Suprapubic skin (tissue), 4 donors: Measurements from ENCODE around the gene KPNA3. TPM values are rescaled to one million over a fixed set of nuclear protein-coding genes. Genes with fewer than 3 reads are reported as not detected.

ENCODE experiments used
- DNase-seq, 2 donors: peaks; one replicate each; pipeline ENCODE4 v3.0.0-alpha.2; 2019; ENCODE audit warnings: low spot score in 2 of 2
- H3K27ac ChIP-seq: fragments of 200-600 bp; sonication (generic); one replicate; pipeline ENCODE4 v1.5.1; 2019
- H3K27me3 ChIP-seq: fragments of 200-600 bp; sonication (generic); one replicate; pipeline ENCODE4 v1.5.1; 2019
- H3K36me3 ChIP-seq: fragments of 200-600 bp; sonication (generic); one replicate; pipeline ENCODE4 v1.5.1; 2019
- H3K4me1 ChIP-seq: fragments of 200-600 bp; sonication (generic); one replicate; pipeline ENCODE4 v1.5.1; 2019
- H3K4me3 ChIP-seq: fragments of 200-600 bp; sonication (generic); one replicate; pipeline ENCODE4 v1.5.1; 2019; ENCODE audit warnings: mild to moderate bottlenecking
- H3K9me3 ChIP-seq: fragments of 200-600 bp; sonication (generic); one replicate; pipeline ENCODE4 v1.5.1; 2019
- EP300 ChIP-seq: sonication (generic); formaldehyde crosslinking; IDR thresholded peaks from one replicate; pipeline ENCODE4 v1.6.1; 2017; ENCODE audit warnings: antibody characterized with exemption
- POLR2A ChIP-seq, 2 donors: fragments of 450-650 bp; IDR thresholded peaks; one replicate each; pipeline ENCODE4 v1.6.1; 2017; ENCODE audit warnings: antibody characterized with exemption in 2 of 2, mild to moderate bottlenecking in 2 of 2, moderate library complexity in 2 of 2
- POLR2AphosphoS5 ChIP-seq, 3 donors: sonication (generic); formaldehyde crosslinking; IDR thresholded peaks; one replicate each; pipeline ENCODE4 v1.6.1; 2017; ENCODE audit warnings: antibody characterized with exemption in 3 of 3
- WGBS: methylation state at CpG from one replicate; pipeline ENCODE4 v1.1.5; 2018; 5-methylcytosine and 5-hydroxymethylcytosine counted together
- total RNA-seq, 4 donors: library from RNA; depleted of rRNA; stranded (reverse); fragments of >200 nt; gene quantifications; one replicate each; pipeline ENCODE4 v1.1.0, GENCODE V29; 2016
- TF ChIP-seq, protein P1 (sequence below), 2 donors: fragments of 200-600 bp in 1 of 2; fragments of 450-650 bp in 1 of 2; sonication (generic) in 1 of 2; IDR thresholded peaks; one replicate each; pipeline ENCODE4 v1.5.1; 2016 to 2019; ENCODE audit warnings: antibody characterized with exemption in 2 of 2, mild to moderate bottlenecking in 1 of 2, moderate library complexity in 1 of 2

Gene KPNA3
- total RNA-seq, 4 donors from 2014 or later, result 17.1 to 27.3 (median 23.6) TPM

GRCh38 chr13:49749848-49750247, 42.6 kb downstream of the KPNA3 start:
- peaks cover 4% of the 10 kb centered on the region for H3K4me1 ChIP-seq
- no peaks in the 10 kb centered on the region for H3K9me3 ChIP-seq
- no peak overlapping the region for H3K27ac ChIP-seq
- DNase-seq, result no peak
- WGBS, result 96% methylated on average over 2 of the region's 2 CpGs
- TF ChIP-seq, protein P1, sequence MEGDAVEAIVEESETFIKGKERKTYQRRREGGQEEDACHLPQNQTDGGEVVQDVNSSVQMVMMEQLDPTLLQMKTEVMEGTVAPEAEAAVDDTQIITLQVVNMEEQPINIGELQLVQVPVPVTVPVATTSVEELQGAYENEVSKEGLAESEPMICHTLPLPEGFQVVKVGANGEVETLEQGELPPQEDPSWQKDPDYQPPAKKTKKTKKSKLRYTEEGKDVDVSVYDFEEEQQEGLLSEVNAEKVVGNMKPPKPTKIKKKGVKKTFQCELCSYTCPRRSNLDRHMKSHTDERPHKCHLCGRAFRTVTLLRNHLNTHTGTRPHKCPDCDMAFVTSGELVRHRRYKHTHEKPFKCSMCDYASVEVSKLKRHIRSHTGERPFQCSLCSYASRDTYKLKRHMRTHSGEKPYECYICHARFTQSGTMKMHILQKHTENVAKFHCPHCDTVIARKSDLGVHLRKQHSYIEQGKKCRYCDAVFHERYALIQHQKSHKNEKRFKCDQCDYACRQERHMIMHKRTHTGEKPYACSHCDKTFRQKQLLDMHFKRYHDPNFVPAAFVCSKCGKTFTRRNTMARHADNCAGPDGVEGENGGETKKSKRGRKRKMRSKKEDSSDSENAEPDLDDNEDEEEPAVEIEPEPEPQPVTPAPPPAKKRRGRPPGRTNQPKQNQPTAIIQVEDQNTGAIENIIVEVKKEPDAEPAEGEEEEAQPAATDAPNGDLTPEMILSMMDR (IDR thresholded peaks at IDR 0.05), result no peak
- no peak for TF ChIP-seq POLR2A (IDR thresholded peaks at IDR 0.05)
- H3K36me3 ChIP-seq, result peaks cover 4% of the 10 kb centered on the region
- H3K27me3 ChIP-seq, result no peaks in the 10 kb centered on the region
- no peak overlapping the region for H3K4me3 ChIP-seq

- no peak overlapping the region for H3K27ac ChIP-seq
Observed at GRCh38 chr13:49746111-49746510, 46.4 kb downstream of the KPNA3 start.

DNA sequence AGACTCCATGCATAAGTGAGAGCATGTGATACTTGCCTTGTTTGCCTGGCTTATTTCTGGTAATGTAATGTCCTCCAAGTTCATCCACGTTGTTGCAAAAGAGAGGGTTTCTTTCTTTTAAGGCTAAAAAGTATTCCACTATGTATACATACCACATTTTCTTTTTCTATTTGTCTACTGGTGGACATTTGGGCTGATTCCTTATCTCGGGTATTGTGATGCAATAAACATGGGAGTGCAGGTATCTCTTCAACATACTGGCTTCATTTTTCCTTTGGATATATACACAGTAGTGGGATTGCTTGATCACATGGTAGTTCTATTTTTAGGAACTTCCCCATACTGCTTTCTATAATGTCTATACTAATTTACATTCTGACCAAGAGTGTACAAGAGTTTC, 51.6 kb downstream of the KPNA3 start:
- no peaks in the 10 kb centered on the region for H3K9me3 ChIP-seq
- TF ChIP-seq POLR2A (IDR thresholded peaks at IDR 0.05) (no peak), POLR2AphosphoS5 (IDR thresholded peaks at IDR 0.05) (no peak), EP300 (no peak)
- TF ChIP-seq, protein P1 (IDR thresholded peaks at IDR 0.05), result no peak
- peaks cover 7% of the 10 kb centered on the region for H3K36me3 ChIP-seq
- no peak for DNase-seq
- H3K27ac ChIP-seq, result no peak overlapping the region
- H3K4me1 ChIP-seq, result no peaks in the 10 kb centered on the region
- no peak overlapping the region for H3K4me3 ChIP-seq
- H3K27me3 ChIP-seq, result no peaks in the 10 kb centered on the region
- WGBS, result 97% methylated on average over 2 of the region's 2 CpGs

More at GRCh38 chr13:49746111-49746510, 46.4 kb downstream of the KPNA3 start:
- WGBS, result 74% methylated on average over 5 of the region's 5 CpGs
- no peak for DNase-seq
- H3K9me3 ChIP-seq, result no peaks in the 10 kb centered on the region
- H3K27me3 ChIP-seq, result no peaks in the 10 kb centered on the region
- H3K4me1 ChIP-seq, result peaks cover 4% of the 10 kb centered on the region
- TF ChIP-seq EP300 (no peak), POLR2A (IDR thresholded peaks at IDR 0.05) (no peak), POLR2AphosphoS5 (IDR thresholded peaks at IDR 0.05) (no peak)
- TF ChIP-seq, protein P1 (IDR thresholded peaks at IDR 0.05), result no peak
- H3K36me3 ChIP-seq, result peaks cover 4% of the 10 kb centered on the region
- H3K4me3 ChIP-seq, result no peak overlapping the region

DNA sequence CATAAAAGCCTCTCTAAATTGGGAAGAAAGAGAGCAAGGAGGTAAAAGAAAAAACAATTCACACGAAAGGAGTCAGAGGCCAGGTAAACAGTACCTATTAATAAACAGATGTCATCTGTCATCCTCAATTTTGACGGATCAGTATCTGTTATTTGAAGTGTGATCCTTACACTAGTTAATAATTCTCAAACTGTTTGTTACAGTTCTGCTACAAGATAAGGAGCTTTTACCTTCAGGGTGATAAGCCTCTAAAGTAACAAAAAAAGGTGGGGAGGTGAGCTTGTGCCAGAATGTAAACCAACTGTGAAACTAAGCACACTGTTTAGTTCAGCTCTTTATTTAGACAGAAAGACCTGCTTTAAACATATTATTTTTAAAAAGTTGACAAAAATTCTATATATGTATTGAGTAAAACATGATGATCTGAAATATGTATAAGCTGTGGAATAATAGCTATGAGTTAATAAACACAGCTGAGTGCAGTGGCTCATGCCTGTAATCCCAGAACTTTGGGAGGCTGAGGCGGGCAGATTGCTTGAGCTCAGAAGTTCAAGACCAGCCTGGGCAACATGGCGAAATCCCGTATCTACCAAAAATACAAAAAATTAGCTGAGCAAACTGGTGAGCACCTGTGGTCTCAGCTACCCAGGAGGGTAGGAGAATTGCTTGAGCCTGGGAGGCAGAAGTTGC, 52.8 kb downstream of the KPNA3 start:
- H3K4me3 ChIP-seq, result no peak overlapping the region
- 90% methylated on average over 5 of the region's 5 CpGs for WGBS
- no peak for DNase-seq
- TF ChIP-seq, protein P1 (IDR thresholded peaks at IDR 0.05), result no peak
- TF ChIP-seq POLR2A (IDR thresholded peaks at IDR 0.05) (no peak), POLR2AphosphoS5 (IDR thresholded peaks at IDR 0.05) (no peak), EP300 (no peak)
- H3K27ac ChIP-seq, result no peak overlapping the region
- no peaks in the 10 kb centered on the region for H3K9me3 ChIP-seq
- H3K36me3 ChIP-seq, result peaks cover 3% of the 10 kb centered on the region
- H3K27me3 ChIP-seq, result no peaks in the 10 kb centered on the region
- H3K4me1 ChIP-seq, result no peaks in the 10 kb centered on the region

- H3K27ac ChIP-seq, result no peak overlapping the region
- 88% methylated on average over 12 of the region's 12 CpGs for WGBS
Observed at GRCh38 chr13:49733181-49733951, 59.1 kb downstream of the KPNA3 start.

More at GRCh38 chr13:49733181-49733951, 59.1 kb downstream of the KPNA3 start:
- Histone ChIP-seq H3K36me3 (peaks cover 18% of the 10 kb centered on the region), H3K27me3 (no peaks in the 10 kb centered on the region), H3K9me3 (no peaks in the 10 kb centered on the region), H3K4me3 (no peak overlapping the region), H3K4me1 (no peaks in the 10 kb centered on the region)
- no peak for TF ChIP-seq EP300
- TF ChIP-seq POLR2A (IDR thresholded peaks at IDR 0.05), result no peak
- TF ChIP-seq, protein P1 (IDR thresholded peaks at IDR 0.05), result no peak
- TF ChIP-seq POLR2AphosphoS5 (IDR thresholded peaks at IDR 0.05), result no peak
- DNase-seq, result no peak
